GM21717 (cell line): ENCODE results near the gene BANK1.
"Not testable (repeated sequence)": the region's sequence is repeated elsewhere in the genome, so short reads cannot be mapped to it uniquely, and the experiment has no call there.

Source experiments
- ATAC-seq: cut with Tn5 transposase; IDR thresholded peaks from one replicate; pipeline ENCODE4 v1.9.1; 2021; ENCODE audit warnings: mild to moderate bottlenecking, moderate library complexity; ENCODE audit not compliant: unreplicated experiment

BANK1 gene

GRCh38 chr4:101885574-101885973 is 95.0 kb downstream of the BANK1 start:
- ATAC-seq: no peak

GRCh38 chr4:101886826-101887225 is 96.3 kb downstream of the BANK1 start:
- ATAC-seq: no peak

GRCh38 chr4:101888472-101888871 is 97.9 kb downstream of the BANK1 start:
- no peak for ATAC-seq

- ATAC-seq: not testable (repeated sequence)
Measured at GRCh38 chr4:101905527-101905926, 115.0 kb downstream of the BANK1 start.

GRCh38 chr4:101910786-101911373 is 120.3 kb downstream of the BANK1 start:
- no peak for ATAC-seq

- no peak for ATAC-seq
Measured at GRCh38 chr4:101911616-101912015, 121.1 kb downstream of the BANK1 start.

GRCh38 chr4:101914761-101915160 is 124.2 kb downstream of the BANK1 start:
- no peak for ATAC-seq

- ATAC-seq: no peak
Measured at GRCh38 chr4:101919373-101919977, 128.9 kb downstream of the BANK1 start.

GRCh38 chr4:101921370-101921769 is 130.8 kb downstream of the BANK1 start:
- no peak for ATAC-seq

- no peak for ATAC-seq
Measured at GRCh38 chr4:101931619-101932018, 141.1 kb downstream of the BANK1 start.

GRCh38 chr4:101933855-101934254 is 143.3 kb downstream of the BANK1 start:
- ATAC-seq: no peak

- ATAC-seq: no peak
Measured at GRCh38 chr4:101938836-101939235, 148.3 kb downstream of the BANK1 start.

- ATAC-seq: no peak
Measured at GRCh38 chr4:101941816-101942358, 151.4 kb downstream of the BANK1 start.

GRCh38 chr4:101942891-101943290 is 152.4 kb downstream of the BANK1 start:
- ATAC-seq: no peak

- no peak for ATAC-seq
Measured at GRCh38 chr4:101944649-101945048, 154.1 kb downstream of the BANK1 start.

- ATAC-seq: no peak
Measured at GRCh38 chr4:101948055-101948454, 157.5 kb downstream of the BANK1 start.

- ATAC-seq: no peak
Measured at GRCh38 chr4:101948951-101949350, 158.4 kb downstream of the BANK1 start.

GRCh38 chr4:101950258-101950979 is 159.9 kb downstream of the BANK1 start:
- no peak for ATAC-seq

GRCh38 chr4:101952985-101953384 is 162.5 kb downstream of the BANK1 start:
- no peak for ATAC-seq

- no peak for ATAC-seq
Measured at GRCh38 chr4:101953949-101954348, 163.4 kb downstream of the BANK1 start.

- no peak for ATAC-seq
Measured at GRCh38 chr4:101954351-101954750, 163.8 kb downstream of the BANK1 start.
